Measurements from ENCODE around the gene BEST1.
"Not testable (repeated sequence)": the region's sequence is repeated elsewhere in the genome, so short reads cannot be mapped to it uniquely, and the experiment has no call there.

Gene BEST1

DNA sequence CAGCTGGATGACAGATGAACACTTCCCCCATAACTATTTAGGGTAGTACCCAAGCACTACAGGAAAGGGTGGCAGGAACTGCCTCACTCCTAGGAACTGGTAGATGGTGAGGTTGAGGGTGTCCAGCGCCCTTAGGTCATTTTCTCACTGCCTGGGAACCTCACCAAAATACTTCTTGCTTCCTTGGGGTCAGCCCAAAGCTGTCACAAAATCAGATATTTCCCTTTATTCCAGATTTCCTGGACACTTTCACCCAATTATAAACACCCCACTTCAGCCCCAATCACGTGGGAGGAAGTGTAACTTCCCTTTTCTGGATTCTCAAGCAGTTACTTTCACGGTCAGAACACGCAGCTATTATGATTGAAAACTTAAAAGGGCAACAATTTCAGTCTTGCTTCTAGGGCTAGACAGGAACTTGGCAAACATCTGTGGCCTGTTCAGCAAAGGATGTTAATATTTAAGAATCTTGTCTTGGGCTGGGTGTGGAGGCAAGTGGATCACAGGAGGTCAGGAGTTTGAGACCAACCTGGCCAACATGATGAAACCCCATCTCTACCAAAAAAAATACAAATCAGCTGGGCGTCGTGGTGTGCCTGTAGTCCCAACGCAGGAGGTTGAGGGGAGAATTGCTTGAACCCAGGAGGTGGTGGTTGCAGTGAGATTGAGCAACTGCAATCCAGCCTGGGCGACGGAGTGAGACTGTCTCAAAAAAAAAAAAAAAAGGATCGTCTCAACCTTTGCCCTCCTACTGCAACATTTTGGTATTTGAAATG lies 13.3 kb downstream of the BEST1 start:
- TF ChIP-seq, protein P1, sequence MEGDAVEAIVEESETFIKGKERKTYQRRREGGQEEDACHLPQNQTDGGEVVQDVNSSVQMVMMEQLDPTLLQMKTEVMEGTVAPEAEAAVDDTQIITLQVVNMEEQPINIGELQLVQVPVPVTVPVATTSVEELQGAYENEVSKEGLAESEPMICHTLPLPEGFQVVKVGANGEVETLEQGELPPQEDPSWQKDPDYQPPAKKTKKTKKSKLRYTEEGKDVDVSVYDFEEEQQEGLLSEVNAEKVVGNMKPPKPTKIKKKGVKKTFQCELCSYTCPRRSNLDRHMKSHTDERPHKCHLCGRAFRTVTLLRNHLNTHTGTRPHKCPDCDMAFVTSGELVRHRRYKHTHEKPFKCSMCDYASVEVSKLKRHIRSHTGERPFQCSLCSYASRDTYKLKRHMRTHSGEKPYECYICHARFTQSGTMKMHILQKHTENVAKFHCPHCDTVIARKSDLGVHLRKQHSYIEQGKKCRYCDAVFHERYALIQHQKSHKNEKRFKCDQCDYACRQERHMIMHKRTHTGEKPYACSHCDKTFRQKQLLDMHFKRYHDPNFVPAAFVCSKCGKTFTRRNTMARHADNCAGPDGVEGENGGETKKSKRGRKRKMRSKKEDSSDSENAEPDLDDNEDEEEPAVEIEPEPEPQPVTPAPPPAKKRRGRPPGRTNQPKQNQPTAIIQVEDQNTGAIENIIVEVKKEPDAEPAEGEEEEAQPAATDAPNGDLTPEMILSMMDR (IDR thresholded peaks at IDR 0.05; ENCODE audit: low read length): no peak
- TF ChIP-seq EZH2 (optimal IDR thresholded peaks at IDR 0.05; ENCODE audit: low read depth, low read length) (no peak), EZH2phosphoT487 (IDR thresholded peaks at IDR 0.05; ENCODE audit: low read length) (no peak)
- H3K9me3 ChIP-seq (replicated peaks; ENCODE audit: insufficient read depth, low read length): no peaks in the 10 kb centered on the region
- peaks cover 24% of the 10 kb centered on the region for H3K4me1 ChIP-seq (ENCODE audit: low read length)
- H3K9me2 ChIP-seq (replicated peaks; ENCODE audit: insufficient read depth, low read length): no peaks in the 10 kb centered on the region
- H3K79me2 ChIP-seq (ENCODE audit: low read length): peaks cover 18% of the 10 kb centered on the region
- H3K9ac ChIP-seq (ENCODE audit: low read length): no peak overlapping the region
- no peak overlapping the region for H3K4me2 ChIP-seq (ENCODE audit: low read depth, low read length)
- no peaks in the 10 kb centered on the region; the same call in 1 of the 2 replicates for H3K27me3 ChIP-seq (replicated peaks; ENCODE audit: insufficient read depth, low read length)
- peak overlapping the region; percentile 15; the same call in 1 of the 2 replicates for H3K27ac ChIP-seq (ENCODE audit: low read length)
- H3F3A ChIP-seq (ENCODE audit: insufficient read depth, low read length): no peaks in the 10 kb centered on the region
- H4K20me1 ChIP-seq (ENCODE audit: insufficient read depth, low read length): no peaks in the 10 kb centered on the region
- H3K4me3 ChIP-seq (ENCODE audit: low read length): no peak overlapping the region
- no peaks in the 10 kb centered on the region; the same call in 1 of the 2 replicates for H3K36me3 ChIP-seq (replicated peaks; ENCODE audit: insufficient read depth, low read length)
- DNase-seq: peak; percentile 19
- no peak overlapping the region for H2AFZ ChIP-seq (ENCODE audit: low read length)

DNA sequence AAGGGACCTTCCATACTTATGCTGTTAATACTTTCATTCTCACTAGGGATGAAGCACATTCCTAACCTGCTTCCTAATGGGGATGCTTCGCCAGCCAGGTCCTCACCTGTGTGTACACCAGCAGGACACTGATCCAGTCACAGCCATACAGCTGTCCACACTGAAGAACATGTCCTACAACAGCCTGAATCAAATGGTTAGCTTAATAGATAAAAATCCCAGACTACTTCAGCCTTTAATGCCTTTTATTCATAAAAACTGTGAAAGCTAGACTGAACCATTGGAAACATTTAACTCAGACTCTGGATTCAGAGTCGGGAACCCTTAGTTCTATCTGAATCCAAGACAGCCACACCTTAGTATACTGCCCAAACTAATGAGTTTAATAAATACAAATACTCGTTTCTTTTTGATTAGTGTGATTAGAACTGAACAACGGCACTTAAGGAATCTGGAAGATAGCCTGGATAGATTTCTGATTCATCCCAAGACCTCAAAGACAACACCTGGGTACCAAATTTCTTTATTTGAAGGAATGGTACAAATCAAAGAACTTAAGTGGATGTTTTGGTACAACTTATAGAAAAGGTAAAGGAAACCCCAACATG lies 14.0 kb downstream of the BEST1 start:
- no peak overlapping the region for H2AFZ ChIP-seq (ENCODE audit: low read length)

DNA sequence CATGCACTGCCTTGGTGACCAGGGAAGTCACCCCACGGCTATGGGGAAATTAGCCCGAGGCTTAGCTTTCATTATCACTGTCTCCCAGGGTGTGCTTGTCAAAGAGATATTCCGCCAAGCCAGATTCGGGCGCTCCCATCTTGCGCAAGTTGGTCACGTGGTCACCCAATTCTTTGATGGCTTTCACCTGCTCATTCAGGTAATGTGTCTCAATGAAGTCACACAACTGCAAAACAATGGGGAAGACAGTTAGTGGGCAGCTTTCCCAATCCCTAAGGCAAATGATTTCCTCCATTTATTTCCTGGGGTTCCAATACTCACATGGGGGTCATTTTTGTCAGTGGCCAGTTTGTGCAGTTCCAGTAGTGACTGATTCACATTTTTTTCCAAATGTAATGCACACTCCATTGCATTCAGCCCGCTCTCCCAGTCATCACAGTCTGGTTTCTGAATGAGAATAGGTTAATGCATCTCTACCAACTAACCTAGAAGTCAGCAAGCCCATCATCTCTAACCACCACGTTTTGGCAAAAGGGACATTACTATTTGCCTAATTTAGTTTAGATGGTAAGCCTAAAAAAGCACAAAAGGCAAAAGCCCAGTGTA lies 14.6 kb downstream of the BEST1 start:
- H3K27me3 ChIP-seq (replicated peaks; ENCODE audit: insufficient read depth, low read length); H3F3A ChIP-seq (ENCODE audit: insufficient read depth, low read length); H3K27ac ChIP-seq (ENCODE audit: low read length); H3K4me3 ChIP-seq (ENCODE audit: low read length); H4K20me1 ChIP-seq (ENCODE audit: insufficient read depth, low read length); H3K9ac ChIP-seq (ENCODE audit: low read length); DNase-seq; H2AFZ ChIP-seq (ENCODE audit: low read length); H3K9me2 ChIP-seq (replicated peaks; ENCODE audit: insufficient read depth, low read length); H3K36me3 ChIP-seq (replicated peaks; ENCODE audit: insufficient read depth, low read length); H3K9me3 ChIP-seq (replicated peaks; ENCODE audit: insufficient read depth, low read length); H3K4me2 ChIP-seq (ENCODE audit: low read depth, low read length): not testable (repeated sequence)
- peaks cover 24% of the 10 kb centered on the region for H3K4me1 ChIP-seq (ENCODE audit: low read length)
- peaks cover 18% of the 10 kb centered on the region for H3K79me2 ChIP-seq (ENCODE audit: low read length)

More for the DNA sequence above, 14.0 kb downstream of the BEST1 start:
- Histone ChIP-seq H3K27me3 (replicated peaks; ENCODE audit: insufficient read depth, low read length) (no peaks in the 10 kb centered on the region; the same call in 1 of the 2 replicates), H3K4me2 (ENCODE audit: low read depth, low read length) (no peak overlapping the region), H4K20me1 (ENCODE audit: insufficient read depth, low read length) (no peaks in the 10 kb centered on the region), H3K4me3 (ENCODE audit: low read length) (no peak overlapping the region), H3K9me2 (replicated peaks; ENCODE audit: insufficient read depth, low read length) (no peaks in the 10 kb centered on the region), H3K79me2 (ENCODE audit: low read length) (peaks cover 18% of the 10 kb centered on the region), H3K9me3 (replicated peaks; ENCODE audit: insufficient read depth, low read length) (no peaks in the 10 kb centered on the region), H3K27ac (ENCODE audit: low read length) (no peak overlapping the region), H3K4me1 (ENCODE audit: low read length) (peaks cover 24% of the 10 kb centered on the region), H3K9ac (ENCODE audit: low read length) (no peak overlapping the region), H3F3A (ENCODE audit: insufficient read depth, low read length) (no peaks in the 10 kb centered on the region), H3K36me3 (replicated peaks; ENCODE audit: insufficient read depth, low read length) (no peaks in the 10 kb centered on the region; the same call in 1 of the 2 replicates)
- TF ChIP-seq, protein P1 (IDR thresholded peaks at IDR 0.05; ENCODE audit: low read length): no peak
- TF ChIP-seq EZH2phosphoT487 (IDR thresholded peaks at IDR 0.05; ENCODE audit: low read length) (no peak), EZH2 (optimal IDR thresholded peaks at IDR 0.05; ENCODE audit: low read depth, low read length) (no peak)
- no peak for DNase-seq
